ENCODE results near the gene TGFBR3.

Gene TGFBR3

GRCh38 chr1:91750398-91750996 is 135.5 kb downstream of the TGFBR3 start:
- FAIRE-seq: no peak

GRCh38 chr1:91749788-91750231 is 136.1 kb downstream of the TGFBR3 start:
- no peak for FAIRE-seq

- FAIRE-seq: no peak
Observed at GRCh38 chr1:91747666-91748065, 138.3 kb downstream of the TGFBR3 start.

GRCh38 chr1:91746728-91747338 is 139.1 kb downstream of the TGFBR3 start:
- no peak for FAIRE-seq

GRCh38 chr1:91745640-91746373 is 140.1 kb downstream of the TGFBR3 start:
- FAIRE-seq: no peak

GRCh38 chr1:91744953-91745639 is 140.9 kb downstream of the TGFBR3 start:
- FAIRE-seq: no peak

GRCh38 chr1:91742848-91743292 is 143.1 kb downstream of the TGFBR3 start:
- no peak for FAIRE-seq

GRCh38 chr1:91741906-91742305 is 144.0 kb downstream of the TGFBR3 start:
- FAIRE-seq: no peak

- no peak for FAIRE-seq
Observed at GRCh38 chr1:91741301-91741700, 144.7 kb downstream of the TGFBR3 start.

- no peak for FAIRE-seq
Observed at GRCh38 chr1:91737650-91738049, 148.3 kb downstream of the TGFBR3 start.

- no peak for FAIRE-seq
Observed at GRCh38 chr1:91736715-91737615, 149.0 kb downstream of the TGFBR3 start.

GRCh38 chr1:91736146-91736714 is 149.7 kb downstream of the TGFBR3 start:
- no peak for FAIRE-seq

GRCh38 chr1:91735266-91735845 is 150.6 kb downstream of the TGFBR3 start:
- no peak for FAIRE-seq

- no peak for FAIRE-seq
Observed at GRCh38 chr1:91734761-91735160, 151.2 kb downstream of the TGFBR3 start.

- FAIRE-seq: no peak
Observed at GRCh38 chr1:91733108-91733710, 152.7 kb downstream of the TGFBR3 start.

GRCh38 chr1:91732291-91733107 is 153.5 kb downstream of the TGFBR3 start:
- no peak for FAIRE-seq

GRCh38 chr1:91731815-91732214 is 154.1 kb downstream of the TGFBR3 start:
- FAIRE-seq: no peak

GRCh38 chr1:91730801-91731732 is 154.9 kb downstream of the TGFBR3 start:
- FAIRE-seq: no peak

Data from islet of Langerhans (tissue), 1 donor.